CD14-positive monocyte (primary cell): ENCODE results near the gene SFPQ. TPM values are rescaled to one million over a fixed set of nuclear protein-coding genes. Genes with fewer than 3 reads are reported as not detected.
"Not testable (repeated sequence)": the region's sequence is repeated elsewhere in the genome, so short reads cannot be mapped to it uniquely, and the experiment has no call there.

Source experiments
- DNase-seq, 3 donors: peaks; one replicate each; pipeline ENCODE4 v3.0.0-alpha.2; 2011 to 2022
- H2AFZ ChIP-seq: 2 replicates; pipeline ENCODE4 v1.6.0; 2012; ENCODE audit warnings: mild to moderate bottlenecking, low read depth, low read length, inconsistent platforms; ENCODE audit not compliant: insufficient read depth, poor library complexity, severe bottlenecking
- H3K27ac ChIP-seq, 2 donors: 1 replicate in 1 of 2; 2 replicates in 1 of 2; pipeline ENCODE4 v1.5.1; 2012 to 2013; ENCODE audit warnings: low read length in 2 of 2, control low read depth in 1 of 2, inconsistent platforms in 1 of 2, low read depth in 1 of 2, mild to moderate bottlenecking in 1 of 2
- H3K27me3 ChIP-seq, 2 donors: one replicate each; pipeline versions ENCODE4 v1.6.0 to v1.6.1; 2011 to 2013; ENCODE audit warnings: low read length in 2 of 2; ENCODE audit not compliant: control insufficient read depth in 2 of 2, insufficient read depth in 2 of 2
- H3K36me3 ChIP-seq, 2 donors: replicated peaks in 1 of 2; 1 replicate in 1 of 2; 2 replicates in 1 of 2; pipeline versions ENCODE4 v1.5.1 to v1.6.1; 2012 to 2013; ENCODE audit warnings: low read length in 2 of 2, control low read depth in 1 of 2, inconsistent platforms in 1 of 2, mild to moderate bottlenecking in 1 of 2; ENCODE audit not compliant: insufficient read depth in 2 of 2, control insufficient read depth in 1 of 2
- H3K4me1 ChIP-seq, 2 donors: 1 replicate in 1 of 2; 2 replicates in 1 of 2; pipeline versions ENCODE4 v1.5.1 to v1.6.1; 2012 to 2013; ENCODE audit warnings: low read length in 2 of 2, control low read depth in 1 of 2, inconsistent platforms in 1 of 2, mild to moderate bottlenecking in 1 of 2, moderate library complexity in 1 of 2; ENCODE audit not compliant: insufficient read depth in 2 of 2, control insufficient read depth in 1 of 2
- H3K4me2 ChIP-seq: replicated peaks from 2 replicates; pipeline ENCODE3; 2012; ENCODE audit warnings: low read length, moderate library complexity, mild to moderate bottlenecking; ENCODE audit not compliant: poor library complexity, severe bottlenecking; ENCODE audit errors: extremely low read depth
- H3K4me3 ChIP-seq, 3 experiments: fragments of 200-600 bp in 1 of 3; sonication (generic) in 1 of 3; replicated peaks in 1 of 3; 1 replicate in 2 of 3; 2 replicates in 1 of 3; pipeline ENCODE4 v1.5.1; 2011 to 2013; ENCODE audit warnings: low read length in 3 of 3, mild to moderate bottlenecking in 3 of 3, control low read depth in 2 of 3, low read depth in 2 of 3, inconsistent platforms in 1 of 3, moderate library complexity in 1 of 3
- H3K79me2 ChIP-seq: 2 replicates; pipeline ENCODE4 v1.6.0; 2012; ENCODE audit warnings: mild to moderate bottlenecking, control low read depth, inconsistent platforms, low read length, moderate library complexity; ENCODE audit not compliant: insufficient read depth
- H3K9ac ChIP-seq: 2 replicates; pipeline ENCODE4 v1.6.0; 2017; ENCODE audit warnings: low read length, mild to moderate bottlenecking; ENCODE audit not compliant: insufficient read depth, poor library complexity, severe bottlenecking
- H3K9me3 ChIP-seq, 2 donors: replicated peaks in 1 of 2; 1 replicate in 1 of 2; 2 replicates in 1 of 2; pipeline versions ENCODE4 v1.5.1 to v1.6.1; 2012 to 2013; ENCODE audit warnings: low read length in 2 of 2, control low read depth in 1 of 2; ENCODE audit not compliant: control insufficient read depth in 1 of 2, insufficient read depth in 1 of 2
- H4K20me1 ChIP-seq: 2 replicates; pipeline ENCODE4 v1.6.0; 2012; ENCODE audit warnings: mild to moderate bottlenecking, low read length, control low read depth, moderate library complexity; ENCODE audit not compliant: insufficient read depth
- H3K27ac Mint-ChIP-seq, 7 donors: one replicate each; pipeline ENCODE4 v1.8.0; 2020; ENCODE audit warnings: mild to moderate bottlenecking in 7 of 7, mixed read lengths in 7 of 7, moderate library complexity in 6 of 7, inconsistent platforms in 2 of 7
- H3K27me3 Mint-ChIP-seq, 3 donors: one replicate each; pipeline ENCODE4 v1.8.0; 2021 to 2022; ENCODE audit warnings: low read depth in 3 of 3, mild to moderate bottlenecking in 3 of 3, mixed read lengths in 3 of 3, moderate library complexity in 3 of 3, inconsistent platforms in 1 of 3
- H3K36me3 Mint-ChIP-seq, 2 donors: one replicate each; pipeline ENCODE4 v1.8.0; 2020; ENCODE audit warnings: mixed read lengths in 2 of 2, inconsistent platforms in 1 of 2, mild to moderate bottlenecking in 1 of 2
- H3K4me1 Mint-ChIP-seq: one replicate; pipeline ENCODE4 v1.8.0; 2020; ENCODE audit warnings: mild to moderate bottlenecking, mixed read lengths
- H3K4me3 Mint-ChIP-seq, 2 donors: one replicate each; pipeline ENCODE4 v1.8.0; 2020; ENCODE audit warnings: mild to moderate bottlenecking in 2 of 2, mixed read lengths in 2 of 2, moderate library complexity in 1 of 2
- H3K9me3 Mint-ChIP-seq, 7 donors: one replicate each; pipeline ENCODE4 v1.8.0; 2020 to 2022; ENCODE audit warnings: mixed read lengths in 7 of 7, mild to moderate bottlenecking in 6 of 7, moderate library complexity in 6 of 7, inconsistent platforms in 2 of 7
- whole genome bisulfite sequencing: methylation state at CpG from one replicate; pipeline ENCODE4 v1.1.5; 2013; ENCODE audit warnings: missing lambda C conversion rate; ENCODE audit not compliant: insufficient coverage; 5-methylcytosine and 5-hydroxymethylcytosine counted together
- intact Hi-C, 2 donors: fragments of 100-400 bp; cut with micrococcal nuclease; formaldehyde crosslinking; loops; one replicate each; pipeline versions ENCODE4 v1.15.0 to v1.15.1; 2023
- polyA minus RNA-seq: library from RNA; depleted of rRNA, polyadenylated mRNA; stranded (reverse); fragments of >200 nt; gene quantifications from 2 replicates; pipeline ENCODE4 v1.2.3, GENCODE V29; 2012
- polyA plus RNA-seq, 3 donors: library from polyadenylated mRNA; depleted of rRNA in 1 of 3; unstranded in 2 of 3; stranded (reverse) in 1 of 3; fragments of 300-500 nt in 2 of 3; fragments of >200 nt in 1 of 3; fragmentation: Illumina TruSeq in 2 of 3; gene quantifications; 1 replicate in 2 of 3; 2 replicates in 1 of 3; pipeline ENCODE4 v1.2.3, GENCODE V29; 2012 to 2021
- total RNA-seq, 12 experiments: library from RNA in 1 of 12; stranded (reverse) in 1 of 12; fragments of 120-200 nt in 1 of 12; gene quantifications; one replicate each; pipeline ENCODE4 v1.2.4 and lab custom pipeline; 2013 to 2026; ENCODE audit warnings: mixed read lengths in 6 of 12, inconsistent platforms in 1 of 12
- TF ChIP-seq, protein P1 (sequence below): fragments of 200-600 bp; IDR thresholded peaks from one replicate; pipeline ENCODE4 v1.8.0; 2022; ENCODE audit warnings: antibody characterized with exemption, mild to moderate bottlenecking

Gene SFPQ, protein sequence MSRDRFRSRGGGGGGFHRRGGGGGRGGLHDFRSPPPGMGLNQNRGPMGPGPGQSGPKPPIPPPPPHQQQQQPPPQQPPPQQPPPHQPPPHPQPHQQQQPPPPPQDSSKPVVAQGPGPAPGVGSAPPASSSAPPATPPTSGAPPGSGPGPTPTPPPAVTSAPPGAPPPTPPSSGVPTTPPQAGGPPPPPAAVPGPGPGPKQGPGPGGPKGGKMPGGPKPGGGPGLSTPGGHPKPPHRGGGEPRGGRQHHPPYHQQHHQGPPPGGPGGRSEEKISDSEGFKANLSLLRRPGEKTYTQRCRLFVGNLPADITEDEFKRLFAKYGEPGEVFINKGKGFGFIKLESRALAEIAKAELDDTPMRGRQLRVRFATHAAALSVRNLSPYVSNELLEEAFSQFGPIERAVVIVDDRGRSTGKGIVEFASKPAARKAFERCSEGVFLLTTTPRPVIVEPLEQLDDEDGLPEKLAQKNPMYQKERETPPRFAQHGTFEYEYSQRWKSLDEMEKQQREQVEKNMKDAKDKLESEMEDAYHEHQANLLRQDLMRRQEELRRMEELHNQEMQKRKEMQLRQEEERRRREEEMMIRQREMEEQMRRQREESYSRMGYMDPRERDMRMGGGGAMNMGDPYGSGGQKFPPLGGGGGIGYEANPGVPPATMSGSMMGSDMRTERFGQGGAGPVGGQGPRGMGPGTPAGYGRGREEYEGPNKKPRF
- total RNA-seq (2013), result 259 TPM
- polyA plus RNA-seq (100 to 1,000 TPM in 1 of 3 donors, 10 to 100 TPM in 2; 80.8 to 220 (median 89.2) TPM), polyA minus RNA-seq (103 and 135 TPM in 2 replicates), total RNA-seq (lab: John Stamatoyannopoulos, UW) (719 to 999 (median 863) reads per million in 11 experiments)

DNA sequence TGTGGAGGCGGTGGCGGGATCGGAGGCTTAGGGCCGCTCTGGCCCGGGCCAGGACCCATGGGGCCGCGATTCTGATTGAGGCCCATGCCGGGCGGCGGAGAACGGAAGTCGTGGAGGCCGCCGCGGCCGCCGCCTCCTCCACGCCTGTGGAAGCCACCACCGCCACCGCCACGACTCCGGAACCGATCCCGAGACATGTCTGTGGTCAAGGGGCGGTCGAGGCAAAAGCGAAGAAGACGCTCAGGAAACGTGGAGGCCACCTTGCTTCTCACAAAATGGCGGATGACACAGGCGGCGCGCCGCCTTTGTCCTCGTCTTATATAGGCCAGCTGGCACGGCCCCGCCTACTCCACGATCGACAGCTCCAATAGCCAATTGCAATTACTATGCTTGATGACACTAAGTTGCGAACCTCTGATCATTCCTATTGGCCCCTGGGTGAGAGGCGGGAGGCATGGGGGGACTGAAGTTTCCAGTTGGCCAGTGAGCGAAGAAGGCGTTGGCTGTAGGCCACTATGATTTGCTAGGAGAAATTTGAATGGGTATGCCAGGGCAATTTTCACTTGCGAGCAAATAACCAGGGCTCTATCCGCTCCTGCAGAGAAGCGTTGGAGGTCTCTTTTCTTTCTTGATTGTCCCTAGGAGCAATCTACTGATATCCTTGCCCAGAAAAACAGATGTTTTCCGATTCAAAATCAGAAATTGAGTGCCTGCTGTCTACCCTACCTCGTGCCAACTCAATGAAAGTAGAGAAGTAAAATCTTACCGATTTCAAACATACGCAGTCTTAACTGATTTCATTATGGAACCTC is at the start of gene SFPQ:
Gene SFPQ (minus strand): TSS at position 293 of the 812 bp plus-strand sequence. CDS start 96 bp downstream, at position 197.
- Histone ChIP-seq H3K4me2 (peak within 1 kb of the TSS; percentile 82), H4K20me1 (peaks cover 39% of the 10 kb centered on the region), H3K27ac (peak within 1 kb of the TSS; percentile 89 to 96), H3K4me3 (peak within 1 kb of the TSS; percentile 97 to 100 (median 100)), H3K9me3 (no peaks in the 10 kb centered on the region), H3K27me3 (no peaks in the 10 kb centered on the region), H2AFZ (peak within 1 kb of the TSS; percentile 75), H3K4me1 (peaks cover 34 to 45% of the 10 kb centered on the region in 2 donors), H3K9ac (peak within 1 kb of the TSS; percentile 100), H3K79me2 (peaks cover 55% of the 10 kb centered on the region), H3K36me3 (peaks cover 31 to 36% of the 10 kb centered on the region in 2 donors)
- Mint-ChIP-seq H3K4me3 (peak within 1 kb of the TSS; percentile 95 to 98), H3K27me3 (peaks cover 2 to 4% (median 4%) of the 10 kb centered on the region in 3 donors), H3K27ac (peak within 1 kb of the TSS; percentile 93 to 100 (median 98)), H3K4me1 (peaks cover 46% of the 10 kb centered on the region), H3K36me3 (peaks cover 33 to 38% of the 10 kb centered on the region in 2 donors), H3K9me3 (peaks cover 0 to 7% (median 0%) of the 10 kb centered on the region in 7 donors)
- 0% methylated on average over 41 of the region's 50 CpGs for WGBS
- DNase-seq, result peak; percentile 97 to 98 (median 97)
- intact Hi-C loops, result loop anchor here (5.0 to 10.0 kb wide), 5 partner anchors 72 to 364 kb away; partner anchors contain the start of genes KIAA0319L (in 2 of the 2), NCDN (in 2 of the 2), ZMYM4 (in 1 of the 2) and ZMYM6 (in 1 of the 2)
- TF ChIP-seq, protein P1, sequence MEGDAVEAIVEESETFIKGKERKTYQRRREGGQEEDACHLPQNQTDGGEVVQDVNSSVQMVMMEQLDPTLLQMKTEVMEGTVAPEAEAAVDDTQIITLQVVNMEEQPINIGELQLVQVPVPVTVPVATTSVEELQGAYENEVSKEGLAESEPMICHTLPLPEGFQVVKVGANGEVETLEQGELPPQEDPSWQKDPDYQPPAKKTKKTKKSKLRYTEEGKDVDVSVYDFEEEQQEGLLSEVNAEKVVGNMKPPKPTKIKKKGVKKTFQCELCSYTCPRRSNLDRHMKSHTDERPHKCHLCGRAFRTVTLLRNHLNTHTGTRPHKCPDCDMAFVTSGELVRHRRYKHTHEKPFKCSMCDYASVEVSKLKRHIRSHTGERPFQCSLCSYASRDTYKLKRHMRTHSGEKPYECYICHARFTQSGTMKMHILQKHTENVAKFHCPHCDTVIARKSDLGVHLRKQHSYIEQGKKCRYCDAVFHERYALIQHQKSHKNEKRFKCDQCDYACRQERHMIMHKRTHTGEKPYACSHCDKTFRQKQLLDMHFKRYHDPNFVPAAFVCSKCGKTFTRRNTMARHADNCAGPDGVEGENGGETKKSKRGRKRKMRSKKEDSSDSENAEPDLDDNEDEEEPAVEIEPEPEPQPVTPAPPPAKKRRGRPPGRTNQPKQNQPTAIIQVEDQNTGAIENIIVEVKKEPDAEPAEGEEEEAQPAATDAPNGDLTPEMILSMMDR, result no peak

DNA sequence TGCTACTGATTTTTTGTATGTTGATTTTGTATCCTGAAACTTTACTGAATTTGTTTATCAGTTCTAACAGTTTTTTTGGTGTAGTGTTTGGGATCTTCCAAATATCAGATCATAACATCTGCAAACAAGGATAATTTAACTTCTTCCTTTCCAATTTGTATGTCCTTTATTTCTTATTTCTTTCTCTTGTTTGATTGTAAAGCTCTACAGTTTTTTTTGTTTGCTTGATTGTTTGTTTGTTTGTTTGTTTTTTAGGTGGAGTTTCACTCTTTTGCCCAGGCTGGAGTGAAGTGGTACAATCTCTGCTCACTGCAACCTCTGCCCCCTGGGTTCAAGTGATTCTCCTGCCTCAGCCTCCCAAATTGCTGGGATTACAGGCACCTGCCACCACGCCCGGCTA is 43.8 kb upstream of the SFPQ start:
- DNase-seq, H3K27ac ChIP-seq, H3K4me3 ChIP-seq, H3K27ac Mint-ChIP-seq, H3K36me3 Mint-ChIP-seq, H3K79me2 ChIP-seq, H3K36me3 ChIP-seq, H4K20me1 ChIP-seq, H3K4me1 Mint-ChIP-seq, H2AFZ ChIP-seq, H3K4me2 ChIP-seq, H3K9me3 Mint-ChIP-seq, H3K27me3 ChIP-seq, H3K4me3 Mint-ChIP-seq, H3K4me1 ChIP-seq, intact Hi-C loops, H3K9me3 ChIP-seq, H3K9ac ChIP-seq, H3K27me3 Mint-ChIP-seq: not testable (repeated sequence)
- WGBS, result 100% methylated on average over 2 of the region's 2 CpGs
